ENCODE data around the gene FAF1. TPM values are rescaled to one million over a fixed set of nuclear protein-coding genes. Genes with fewer than 3 reads are reported as not detected.

Gene FAF1
- total RNA-seq, 2 experiments from 2014 or later: 42.3 to 114 TPM

GRCh38 chr1:50527249-50527986, 432.6 kb downstream of the FAF1 start:
- no peak overlapping the region for H2AFZ ChIP-seq (ENCODE audit: low read length)
- CTCF ChIA-PET (ENCODE audit: unreplicated experiment): no interaction called here
- no peaks in the 10 kb centered on the region for H3K79me2 ChIP-seq (ENCODE audit: insufficient read depth, low read depth, low read length)
- no TSS peak for BruUV-seq (replicated peaks)
- POLR2A ChIA-PET: interaction anchor here (0.6 to 0.9 kb wide), 4 partner anchors 20 to 72 kb away, joined by 3 to 8 read pairs (median 4); no protein-coding TSS in a partner anchor
- no peaks in the 10 kb centered on the region for H4K20me1 ChIP-seq (ENCODE audit: insufficient read depth, low read length)
- TF ChIP-seq EZH2phosphoT487 (IDR thresholded peaks at IDR 0.05; ENCODE audit: borderline replicate concordance, low read depth, low read length) (no peak), CTCF (conservative IDR thresholded peaks at IDR 0.05; ENCODE audit: low read length) (no peak)
- H3K36me3 ChIP-seq (ENCODE audit: insufficient read depth, low read length): peaks cover 47% of the 10 kb centered on the region
- H3K4me3 ChIP-seq (ENCODE audit: low read depth, low read length, poor library complexity, severe bottlenecking): no peak overlapping the region
- no peaks in the 10 kb centered on the region for H3K9me2 ChIP-seq (ENCODE audit: insufficient read depth, low read length)
- no peak overlapping the region for H3K4me2 ChIP-seq (ENCODE audit: low read length)
- DNase-seq (ENCODE audit: low spot score): no peak
- no peaks in the 10 kb centered on the region for H3K4me1 ChIP-seq (ENCODE audit: insufficient read depth, low read length, poor library complexity, severe bottlenecking)
- H3K27ac ChIP-seq (ENCODE audit: low read depth, low read length, poor library complexity, severe bottlenecking): no peak overlapping the region
- intact Hi-C loops (cut with micrococcal nuclease; ENCODE audit: unreplicated experiment): no loop called here
- 0 out of 2 replicates have a peak, but pooled peaks cover 6% of the 10 kb centered on the region for H3K9me3 ChIP-seq (ENCODE audit: low read length)

DNA sequence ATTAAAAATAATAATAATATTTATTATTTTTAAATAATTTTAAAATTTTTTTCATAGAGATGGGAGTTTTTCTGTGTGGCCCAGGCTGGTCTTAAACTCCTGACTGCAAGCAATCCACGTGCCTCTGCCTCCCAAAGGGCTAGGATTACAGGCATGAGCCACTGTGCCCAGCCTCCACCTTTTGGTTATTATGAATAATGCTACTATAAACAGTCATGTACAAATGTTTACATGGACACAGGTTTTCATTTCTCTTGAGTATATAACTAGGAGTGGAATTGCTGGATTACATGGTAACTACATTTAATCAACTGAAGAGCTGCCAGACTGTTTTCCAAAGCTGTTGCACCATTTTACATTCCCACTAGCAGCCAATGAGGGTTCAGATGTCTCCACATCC, 433.6 kb downstream of the FAF1 start:
- Histone ChIP-seq H4K20me1 (ENCODE audit: insufficient read depth, low read length) (no peaks in the 10 kb centered on the region), H3K9me3 (ENCODE audit: low read length) (0 out of 2 replicates have a peak, but pooled peaks cover 6% of the 10 kb centered on the region), H3K27ac (ENCODE audit: low read depth, low read length, poor library complexity, severe bottlenecking) (no peak overlapping the region), H3K4me3 (ENCODE audit: low read depth, low read length, poor library complexity, severe bottlenecking) (no peak overlapping the region), H3K79me2 (ENCODE audit: insufficient read depth, low read depth, low read length) (no peaks in the 10 kb centered on the region), H3K4me1 (ENCODE audit: insufficient read depth, low read length, poor library complexity, severe bottlenecking) (no peaks in the 10 kb centered on the region), H2AFZ (ENCODE audit: low read length) (no peak overlapping the region), H3K9me2 (ENCODE audit: insufficient read depth, low read length) (no peaks in the 10 kb centered on the region), H3K36me3 (ENCODE audit: insufficient read depth, low read length) (peaks cover 41% of the 10 kb centered on the region), H3K4me2 (ENCODE audit: low read length) (no peak overlapping the region)
- POLR2A ChIA-PET: interaction anchor here (0.9 kb wide), 1 partner anchor 25 kb away, joined by 3 read pairs; no protein-coding TSS in a partner anchor
- no peak for TF ChIP-seq CTCF (conservative IDR thresholded peaks at IDR 0.05; ENCODE audit: low read length)
- no peak for TF ChIP-seq EZH2phosphoT487 (IDR thresholded peaks at IDR 0.05; ENCODE audit: borderline replicate concordance, low read depth, low read length)
- DNase-seq (ENCODE audit: low spot score): no peak
- CTCF ChIA-PET (ENCODE audit: unreplicated experiment): no interaction called here
- BruUV-seq (replicated peaks): no TSS peak
- intact Hi-C loops (cut with micrococcal nuclease; ENCODE audit: unreplicated experiment): no loop called here

- H3K4me2 ChIP-seq (ENCODE audit: low read length): no peak overlapping the region
- CTCF ChIA-PET (ENCODE audit: unreplicated experiment): no interaction called here
- H3K27ac ChIP-seq (ENCODE audit: low read depth, low read length, poor library complexity, severe bottlenecking): no peak overlapping the region
- intact Hi-C loops (cut with micrococcal nuclease; ENCODE audit: unreplicated experiment): no loop called here
- H3K4me3 ChIP-seq (ENCODE audit: low read depth, low read length, poor library complexity, severe bottlenecking): no peak overlapping the region
- no peaks in the 10 kb centered on the region for H3K79me2 ChIP-seq (ENCODE audit: insufficient read depth, low read depth, low read length)
- DNase-seq (ENCODE audit: low spot score): no peak
- peaks cover 40% of the 10 kb centered on the region for H3K36me3 ChIP-seq (ENCODE audit: insufficient read depth, low read length)
- H2AFZ ChIP-seq (ENCODE audit: low read length): no peak overlapping the region
- no peaks in the 10 kb centered on the region for H3K9me2 ChIP-seq (ENCODE audit: insufficient read depth, low read length)
- POLR2A ChIA-PET: no interaction called here
- no TSS peak for BruUV-seq (replicated peaks)
- TF ChIP-seq CTCF (conservative IDR thresholded peaks at IDR 0.05; ENCODE audit: low read length): no peak
- no peak for TF ChIP-seq EZH2phosphoT487 (IDR thresholded peaks at IDR 0.05; ENCODE audit: borderline replicate concordance, low read depth, low read length)
- no peaks in the 10 kb centered on the region for H4K20me1 ChIP-seq (ENCODE audit: insufficient read depth, low read length)
- H3K9me3 ChIP-seq (ENCODE audit: low read length): 0 out of 2 replicates have a peak, but pooled peaks cover 6% of the 10 kb centered on the region
- no peaks in the 10 kb centered on the region for H3K4me1 ChIP-seq (ENCODE audit: insufficient read depth, low read length, poor library complexity, severe bottlenecking)
Observed at GRCh38 chr1:50523548-50523947, 436.5 kb downstream of the FAF1 start.

Measured in OCI-LY7 (cell line).